ENCODE data around the gene ABITRAM. TPM values are rescaled to one million over a fixed set of nuclear protein-coding genes. Genes with fewer than 3 reads are reported as not detected.
A peak's percentile ranks its signal among the peaks of the same experiment; 100 is the strongest.

ABITRAM gene
- total RNA-seq, 1 donor from 2014 or later, result 21.7 TPM

DNA sequence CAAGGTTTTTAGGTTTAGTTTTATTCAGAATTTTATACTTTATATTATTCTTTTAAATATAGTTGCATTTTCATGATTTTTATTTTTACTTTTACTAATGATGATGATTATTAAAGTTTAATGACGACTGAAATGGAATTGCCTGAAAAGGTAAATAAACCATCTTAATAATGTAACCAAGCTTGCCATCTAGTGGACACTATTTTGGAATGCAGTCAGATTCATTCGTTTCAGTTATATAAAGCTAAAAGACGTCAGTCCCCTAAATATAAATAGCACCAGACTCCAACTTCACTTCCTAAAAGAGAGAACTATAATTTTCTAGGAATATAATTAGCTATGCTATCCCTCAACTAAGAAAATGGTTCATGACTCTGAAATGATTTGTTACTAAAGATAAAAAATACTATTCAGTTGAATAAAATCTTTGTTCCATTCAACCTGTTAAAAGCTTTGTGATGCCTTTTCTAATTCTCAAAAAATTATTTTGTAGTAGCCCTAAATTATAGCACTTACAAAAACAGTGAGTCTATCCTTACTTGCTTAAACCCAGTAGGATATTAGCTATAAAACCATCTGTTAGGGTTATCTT lies 19.9 kb downstream of the ABITRAM start:
- H3K27me3 Mint-ChIP-seq, result no peaks in the 10 kb centered on the region
- H3K4me3 Mint-ChIP-seq, result no peak overlapping the region
- H3K27ac Mint-ChIP-seq, result no peak overlapping the region
- no peak for DNase-seq (ENCODE audit: extremely low spot score, unreplicated experiment)
- H3K9me3 Mint-ChIP-seq, result no peaks in the 10 kb centered on the region
- peaks cover 5% of the 10 kb centered on the region for H3K36me3 Mint-ChIP-seq
- peak; percentile 83 for TF ChIP-seq CTCF (conservative IDR thresholded peaks at IDR 0.05)
- peaks cover 4% of the 10 kb centered on the region for H3K4me1 Mint-ChIP-seq (ENCODE audit: unreplicated experiment)

GRCh38 chr9:108956022-108956630 lies 21.9 kb downstream of the ABITRAM start:
- peaks cover 5% of the 10 kb centered on the region for H3K36me3 Mint-ChIP-seq
- H3K27me3 Mint-ChIP-seq, result no peaks in the 10 kb centered on the region
- H3K9me3 Mint-ChIP-seq, result no peaks in the 10 kb centered on the region
- no peak overlapping the region for H3K27ac Mint-ChIP-seq
- no peak for DNase-seq (ENCODE audit: extremely low spot score, unreplicated experiment)
- no peak overlapping the region for H3K4me3 Mint-ChIP-seq
- TF ChIP-seq CTCF (conservative IDR thresholded peaks at IDR 0.05), result no peak
- peaks cover 4% of the 10 kb centered on the region for H3K4me1 Mint-ChIP-seq (ENCODE audit: unreplicated experiment)

DNA sequence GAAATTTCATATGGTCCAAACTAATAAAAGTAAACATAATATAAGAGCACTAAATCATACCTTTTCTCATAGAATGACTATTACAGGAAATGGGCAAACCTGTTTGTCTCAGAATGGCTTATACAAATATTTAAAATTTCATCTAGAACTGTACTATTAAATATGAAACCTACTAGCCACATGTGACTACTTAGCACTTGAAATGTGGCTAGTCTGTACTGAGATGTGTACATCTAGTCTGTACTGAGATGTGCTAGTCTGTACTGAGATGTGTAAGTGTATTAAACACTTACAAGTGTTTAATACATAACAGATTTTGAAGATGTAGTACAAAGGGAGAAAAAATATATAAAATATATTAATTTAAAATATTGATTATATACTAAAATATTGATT lies 22.4 kb downstream of the ABITRAM start:
- H3K27ac Mint-ChIP-seq, result no peak overlapping the region
- no peak for TF ChIP-seq CTCF (conservative IDR thresholded peaks at IDR 0.05)
- no peak overlapping the region for H3K4me3 Mint-ChIP-seq
- H3K9me3 Mint-ChIP-seq, result no peaks in the 10 kb centered on the region
- H3K4me1 Mint-ChIP-seq (ENCODE audit: unreplicated experiment), result peaks cover 4% of the 10 kb centered on the region
- peaks cover 3% of the 10 kb centered on the region for H3K36me3 Mint-ChIP-seq
- DNase-seq (ENCODE audit: extremely low spot score, unreplicated experiment), result no peak
- H3K27me3 Mint-ChIP-seq, result no peaks in the 10 kb centered on the region

DNA sequence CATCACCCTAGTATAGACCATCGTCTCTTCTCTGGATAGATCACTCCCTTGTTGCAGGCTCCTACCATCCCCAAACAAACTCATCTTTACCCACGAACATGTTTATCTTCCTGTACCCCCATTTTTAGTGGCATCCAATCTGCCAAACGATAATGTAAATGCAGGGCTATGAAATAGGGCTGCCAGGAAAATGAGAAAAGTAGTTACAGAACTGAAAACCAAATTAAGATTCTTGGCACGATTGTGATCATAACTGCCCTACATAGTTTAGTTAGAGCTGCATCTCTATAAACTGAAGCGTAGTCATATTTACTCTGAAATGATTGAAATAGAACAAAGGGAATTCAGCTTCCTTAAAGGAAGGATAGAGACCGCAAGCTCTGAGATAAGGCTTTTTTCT lies 26.1 kb downstream of the ABITRAM start:
- no peak for TF ChIP-seq CTCF (conservative IDR thresholded peaks at IDR 0.05)
- Mint-ChIP-seq H3K36me3 (peaks cover 11% of the 10 kb centered on the region), H3K9me3 (no peaks in the 10 kb centered on the region), H3K4me3 (no peak overlapping the region), H3K27me3 (no peaks in the 10 kb centered on the region), H3K4me1 (ENCODE audit: unreplicated experiment) (peaks cover 4% of the 10 kb centered on the region), H3K27ac (no peak overlapping the region)
- DNase-seq (ENCODE audit: extremely low spot score, unreplicated experiment), result no peak

- Mint-ChIP-seq H3K27ac (no peak overlapping the region), H3K4me3 (no peak overlapping the region), H3K9me3 (no peaks in the 10 kb centered on the region), H3K4me1 (ENCODE audit: unreplicated experiment) (peaks cover under 1% of the 10 kb centered on the region), H3K27me3 (no peaks in the 10 kb centered on the region), H3K36me3 (peaks cover 15% of the 10 kb centered on the region)
- TF ChIP-seq CTCF (conservative IDR thresholded peaks at IDR 0.05), result no peak
- no peak for DNase-seq (ENCODE audit: extremely low spot score, unreplicated experiment)
Observed at GRCh38 chr9:108961151-108961550, 27.0 kb downstream of the ABITRAM start.
